HepG2 (cell line): ENCODE results near the gene ITPRIP. TPM values are rescaled to one million over a fixed set of nuclear protein-coding genes. Genes with fewer than 3 reads are reported as not detected.

Experiments used
- BORCS8-MEF2B ChIP-seq: sonication (generic); formaldehyde crosslinking; IDR thresholded peaks from 2 replicates; pipeline ENCODE4 v1.8.0; 2022; ENCODE audit warnings: mild to moderate bottlenecking, missing genetic modification reagents
- ERF ChIP-seq: IDR thresholded peaks from 2 replicates; pipeline ENCODE4 v1.6.1; 2018; ENCODE audit warnings: missing biosample characterization, missing genetic modification reagents
- FLYWCH1 ChIP-seq: sonication (generic); formaldehyde crosslinking; IDR thresholded peaks from 2 replicates; pipeline ENCODE4 v1.8.1; 2023; ENCODE audit warnings: mild to moderate bottlenecking, missing genetic modification reagents
- GABPA ChIP-seq, 2 experiments: IDR thresholded peaks; 2 replicates each; pipeline ENCODE4 v1.6.1; 2011 to 2016; ENCODE audit warnings: low read depth in 2 of 2, low read length in 1 of 2, missing biosample characterization in 1 of 2, missing genetic modification characterization in 1 of 2
- MAFF ChIP-seq: IDR thresholded peaks from 2 replicates; pipeline ENCODE4 v1.6.1; 2011; ENCODE audit warnings: low read depth, low read length, improper control_type of control experiment
- REL ChIP-seq: sonication (generic); formaldehyde crosslinking; conservative IDR thresholded peaks from 2 replicates; pipeline ENCODE4 v1.8.0; 2022; ENCODE audit warnings: mild to moderate bottlenecking, missing genetic modification reagents, moderate library complexity
- TARDBP ChIP-seq: sonication (generic); formaldehyde crosslinking; IDR thresholded peaks from 2 replicates; pipeline ENCODE4 v1.8.0; 2022; ENCODE audit warnings: mild to moderate bottlenecking, missing genetic modification reagents
- ZBTB1 ChIP-seq: sonication (generic); formaldehyde crosslinking; IDR thresholded peaks from 2 replicates; pipeline ENCODE4 v1.4.0; 2020; ENCODE audit warnings: missing genetic modification reagents, borderline replicate concordance
- ZFP36 ChIP-seq: fragments of 150-350 bp; IDR thresholded peaks from 2 replicates; pipeline ENCODE4 v1.6.1; 2018; ENCODE audit warnings: borderline replicate concordance, low read length, low read depth; ENCODE audit not compliant: partially characterized antibody
- ZNF17 ChIP-seq: sonication (generic); formaldehyde crosslinking; IDR thresholded peaks from 2 replicates; pipeline ENCODE4 v1.5.0; 2020; ENCODE audit warnings: mild to moderate bottlenecking, missing genetic modification reagents
- ZNF256 ChIP-seq: sonication (generic); formaldehyde crosslinking; conservative IDR thresholded peaks from 2 replicates; pipeline ENCODE4 v1.4.0; 2020; ENCODE audit warnings: missing genetic modification reagents
- ZSCAN29 ChIP-seq: sonication (generic); formaldehyde crosslinking; conservative IDR thresholded peaks from 2 replicates; pipeline ENCODE4 v1.4.0; 2020; ENCODE audit warnings: mild to moderate bottlenecking, missing genetic modification reagents
- ZSCAN31 ChIP-seq: sonication (generic); formaldehyde crosslinking; IDR thresholded peaks from 2 replicates; pipeline ENCODE4 v1.5.0; 2020; ENCODE audit warnings: low read depth, mild to moderate bottlenecking, missing genetic modification reagents
- polyA plus RNA-seq, 8 experiments: library from polyadenylated mRNA; depleted of rRNA in 3 of 8; stranded (reverse) in 7 of 8; unstranded in 1 of 8; fragments of >200 nt; fragmentation: Illumina TruSeq in 4 of 8; extraction: Trizol in 4 of 8; gene quantifications; 2 replicates each; pipeline versions ENCODE4 v1.2.1 to v1.2.3, GENCODE V29; 2011 to 2016; ENCODE audit warnings: low read depth in 4 of 8, missing spikeins in 1 of 8, mixed read lengths in 1 of 8; ENCODE audit not compliant: insufficient read depth in 1 of 8
- total RNA-seq, 5 experiments: library from RNA; depleted of rRNA; stranded (reverse); fragments of >200 nt; fragmentation: Illumina TruSeq; extraction: Trizol; gene quantifications; 2 replicates each; pipeline ENCODE4 v1.2.3, GENCODE V29; 2016; ENCODE audit warnings: low read depth in 1 of 5
- TF ChIP-seq, protein P1 (sequence below): IDR thresholded peaks from 2 replicates; pipeline ENCODE4 v1.6.1; 2016; ENCODE audit warnings: missing compliant biosample characterization, missing genetic modification reagents, borderline replicate concordance
- TF ChIP-seq, protein P2 (sequence below): sonication (generic); formaldehyde crosslinking; IDR thresholded peaks from 2 replicates; pipeline ENCODE4 v1.4.0; 2020; ENCODE audit warnings: mild to moderate bottlenecking, missing genetic modification reagents
- TF ChIP-seq, protein P3 (sequence below): sonication (generic); formaldehyde crosslinking; conservative IDR thresholded peaks from 2 replicates; pipeline ENCODE4 v1.8.0; 2022; ENCODE audit warnings: low read depth, missing genetic modification reagents
- TF ChIP-seq, protein P4 (sequence below), 2 experiments: IDR thresholded peaks; 2 replicates each; pipeline ENCODE4 v1.6.1; 2011 to 2012; ENCODE audit warnings: low read length in 2 of 2, borderline replicate concordance in 1 of 2, low read depth in 1 of 2, mild to moderate bottlenecking in 1 of 2, moderate library complexity in 1 of 2
- TF ChIP-seq, protein P5 (sequence below): sonication (generic); formaldehyde crosslinking; IDR thresholded peaks from 2 replicates; pipeline ENCODE4 v1.9.0; 2021; ENCODE audit warnings: missing genetic modification reagents, borderline replicate concordance

ITPRIP gene
- total and polyA plus RNA-seq, 2 of the 13 experiments (the other 11 are each of a cell fraction or from before 2014, with no cell fraction given), result 1.00 to 2.8 TPM

DNA sequence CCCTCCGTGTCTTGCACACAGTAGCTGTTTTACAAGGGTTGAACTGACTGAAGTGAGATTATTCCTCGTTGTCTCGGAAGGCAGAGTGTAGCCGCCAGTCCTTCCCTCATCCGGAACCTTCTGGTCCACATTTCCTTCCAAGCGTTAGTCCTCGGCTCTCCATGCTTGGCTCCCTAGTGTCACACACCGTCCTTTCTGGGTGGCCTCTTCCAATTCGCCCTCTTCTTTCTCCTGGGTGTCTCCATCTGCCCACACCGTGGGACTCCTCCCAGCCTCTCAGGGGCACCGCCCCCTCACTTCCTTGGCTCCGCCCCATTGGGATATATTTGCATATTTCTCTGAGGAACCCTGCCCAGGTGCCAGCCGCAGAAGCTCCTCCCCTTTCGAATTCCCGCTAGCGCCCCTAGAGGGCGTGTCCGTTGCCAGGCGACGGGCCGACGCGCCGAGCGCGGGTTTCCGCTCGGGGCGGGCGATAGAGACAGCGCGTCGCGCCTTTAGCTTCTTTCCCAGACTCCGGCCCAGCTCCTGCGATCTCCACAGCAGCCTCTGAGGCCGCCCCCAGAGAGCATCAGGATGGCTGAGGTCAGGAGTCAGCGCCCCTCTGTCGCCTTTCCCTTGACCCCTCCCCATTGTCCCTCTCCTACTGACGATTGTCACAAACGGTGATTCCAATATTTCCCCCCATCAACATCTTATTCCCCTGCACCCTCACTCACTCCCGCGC is 15.2 kb upstream of the ITPRIP start, which contains the start of gene CFAP58 (continued):
- TF ChIP-seq, protein P1, sequence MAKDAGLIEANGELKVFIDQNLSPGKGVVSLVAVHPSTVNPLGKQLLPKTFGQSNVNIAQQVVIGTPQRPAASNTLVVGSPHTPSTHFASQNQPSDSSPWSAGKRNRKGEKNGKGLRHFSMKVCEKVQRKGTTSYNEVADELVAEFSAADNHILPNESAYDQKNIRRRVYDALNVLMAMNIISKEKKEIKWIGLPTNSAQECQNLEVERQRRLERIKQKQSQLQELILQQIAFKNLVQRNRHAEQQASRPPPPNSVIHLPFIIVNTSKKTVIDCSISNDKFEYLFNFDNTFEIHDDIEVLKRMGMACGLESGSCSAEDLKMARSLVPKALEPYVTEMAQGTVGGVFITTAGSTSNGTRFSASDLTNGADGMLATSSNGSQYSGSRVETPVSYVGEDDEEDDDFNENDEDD (CRISPR knock-in tag), result peak; percentile 24; the same call in 1 of the 2 replicates
- TF ChIP-seq ZFP36, result no peak
- TF ChIP-seq, protein P2, sequence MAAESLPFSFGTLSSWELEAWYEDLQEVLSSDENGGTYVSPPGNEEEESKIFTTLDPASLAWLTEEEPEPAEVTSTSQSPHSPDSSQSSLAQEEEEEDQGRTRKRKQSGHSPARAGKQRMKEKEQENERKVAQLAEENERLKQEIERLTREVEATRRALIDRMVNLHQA (CRISPR knock-in tag), result no peak
- no peak for TF ChIP-seq MAFF
- no peak for TF ChIP-seq ZSCAN31 (CRISPR knock-in tag)
- no peak for TF ChIP-seq ZNF256 (CRISPR knock-in tag)
- no peak for TF ChIP-seq BORCS8-MEF2B (CRISPR knock-in tag)
- TF ChIP-seq GABPA (IDR thresholded peaks at IDR 0.05; ENCODE audit: low read depth, low read length), result no peak
- TF ChIP-seq GABPA (CRISPR knock-in tag; IDR thresholded peaks at IDR 0.05; ENCODE audit: low read depth), result peak; percentile 43; the same call in 1 of the 2 replicates
- TF ChIP-seq, protein P3, sequence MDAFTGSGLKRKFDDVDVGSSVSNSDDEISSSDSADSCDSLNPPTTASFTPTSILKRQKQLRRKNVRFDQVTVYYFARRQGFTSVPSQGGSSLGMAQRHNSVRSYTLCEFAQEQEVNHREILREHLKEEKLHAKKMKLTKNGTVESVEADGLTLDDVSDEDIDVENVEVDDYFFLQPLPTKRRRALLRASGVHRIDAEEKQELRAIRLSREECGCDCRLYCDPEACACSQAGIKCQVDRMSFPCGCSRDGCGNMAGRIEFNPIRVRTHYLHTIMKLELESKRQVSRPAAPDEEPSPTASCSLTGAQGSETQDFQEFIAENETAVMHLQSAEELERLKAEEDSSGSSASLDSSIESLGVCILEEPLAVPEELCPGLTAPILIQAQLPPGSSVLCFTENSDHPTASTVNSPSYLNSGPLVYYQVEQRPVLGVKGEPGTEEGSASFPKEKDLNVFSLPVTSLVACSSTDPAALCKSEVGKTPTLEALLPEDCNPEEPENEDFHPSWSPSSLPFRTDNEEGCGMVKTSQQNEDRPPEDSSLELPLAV (CRISPR knock-in tag), result no peak
- TF ChIP-seq ERF (CRISPR knock-in tag), result no peak
- TF ChIP-seq, protein P4, sequence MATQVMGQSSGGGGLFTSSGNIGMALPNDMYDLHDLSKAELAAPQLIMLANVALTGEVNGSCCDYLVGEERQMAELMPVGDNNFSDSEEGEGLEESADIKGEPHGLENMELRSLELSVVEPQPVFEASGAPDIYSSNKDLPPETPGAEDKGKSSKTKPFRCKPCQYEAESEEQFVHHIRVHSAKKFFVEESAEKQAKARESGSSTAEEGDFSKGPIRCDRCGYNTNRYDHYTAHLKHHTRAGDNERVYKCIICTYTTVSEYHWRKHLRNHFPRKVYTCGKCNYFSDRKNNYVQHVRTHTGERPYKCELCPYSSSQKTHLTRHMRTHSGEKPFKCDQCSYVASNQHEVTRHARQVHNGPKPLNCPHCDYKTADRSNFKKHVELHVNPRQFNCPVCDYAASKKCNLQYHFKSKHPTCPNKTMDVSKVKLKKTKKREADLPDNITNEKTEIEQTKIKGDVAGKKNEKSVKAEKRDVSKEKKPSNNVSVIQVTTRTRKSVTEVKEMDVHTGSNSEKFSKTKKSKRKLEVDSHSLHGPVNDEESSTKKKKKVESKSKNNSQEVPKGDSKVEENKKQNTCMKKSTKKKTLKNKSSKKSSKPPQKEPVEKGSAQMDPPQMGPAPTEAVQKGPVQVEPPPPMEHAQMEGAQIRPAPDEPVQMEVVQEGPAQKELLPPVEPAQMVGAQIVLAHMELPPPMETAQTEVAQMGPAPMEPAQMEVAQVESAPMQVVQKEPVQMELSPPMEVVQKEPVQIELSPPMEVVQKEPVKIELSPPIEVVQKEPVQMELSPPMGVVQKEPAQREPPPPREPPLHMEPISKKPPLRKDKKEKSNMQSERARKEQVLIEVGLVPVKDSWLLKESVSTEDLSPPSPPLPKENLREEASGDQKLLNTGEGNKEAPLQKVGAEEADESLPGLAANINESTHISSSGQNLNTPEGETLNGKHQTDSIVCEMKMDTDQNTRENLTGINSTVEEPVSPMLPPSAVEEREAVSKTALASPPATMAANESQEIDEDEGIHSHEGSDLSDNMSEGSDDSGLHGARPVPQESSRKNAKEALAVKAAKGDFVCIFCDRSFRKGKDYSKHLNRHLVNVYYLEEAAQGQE (IDR thresholded peaks at IDR 0.05; ENCODE audit: borderline replicate concordance in 1 of 2, low read depth in 1 of 2, low read length in 2 of 2), result no peak
- no peak for TF ChIP-seq REL (CRISPR knock-in tag)
- no peak for TF ChIP-seq ZBTB1
- TF ChIP-seq ZSCAN29 (CRISPR knock-in tag), result no peak
- no peak for TF ChIP-seq TARDBP (CRISPR knock-in tag)
- no peak for TF ChIP-seq ZNF17 (CRISPR knock-in tag)
- TF ChIP-seq, protein P5, sequence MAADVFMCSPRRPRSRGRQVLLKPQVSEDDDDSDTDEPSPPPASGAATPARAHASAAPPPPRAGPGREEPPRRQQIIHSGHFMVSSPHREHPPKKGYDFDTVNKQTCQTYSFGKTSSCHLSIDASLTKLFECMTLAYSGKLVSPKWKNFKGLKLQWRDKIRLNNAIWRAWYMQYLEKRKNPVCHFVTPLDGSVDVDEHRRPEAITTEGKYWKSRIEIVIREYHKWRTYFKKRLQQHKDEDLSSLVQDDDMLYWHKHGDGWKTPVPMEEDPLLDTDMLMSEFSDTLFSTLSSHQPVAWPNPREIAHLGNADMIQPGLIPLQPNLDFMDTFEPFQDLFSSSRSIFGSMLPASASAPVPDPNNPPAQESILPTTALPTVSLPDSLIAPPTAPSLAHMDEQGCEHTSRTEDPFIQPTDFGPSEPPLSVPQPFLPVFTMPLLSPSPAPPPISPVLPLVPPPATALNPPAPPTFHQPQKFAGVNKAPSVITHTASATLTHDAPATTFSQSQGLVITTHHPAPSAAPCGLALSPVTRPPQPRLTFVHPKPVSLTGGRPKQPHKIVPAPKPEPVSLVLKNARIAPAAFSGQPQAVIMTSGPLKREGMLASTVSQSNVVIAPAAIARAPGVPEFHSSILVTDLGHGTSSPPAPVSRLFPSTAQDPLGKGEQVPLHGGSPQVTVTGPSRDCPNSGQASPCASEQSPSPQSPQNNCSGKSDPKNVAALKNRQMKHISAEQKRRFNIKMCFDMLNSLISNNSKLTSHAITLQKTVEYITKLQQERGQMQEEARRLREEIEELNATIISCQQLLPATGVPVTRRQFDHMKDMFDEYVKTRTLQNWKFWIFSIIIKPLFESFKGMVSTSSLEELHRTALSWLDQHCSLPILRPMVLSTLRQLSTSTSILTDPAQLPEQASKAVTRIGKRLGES (CRISPR knock-in tag), result no peak
- TF ChIP-seq FLYWCH1 (CRISPR knock-in tag), result no peak
